MM.1S (cell line): ENCODE measurements around the gene C1orf21.
A peak's percentile ranks its signal among the peaks of the same experiment; 100 is the strongest.

Source experiments
- DNase-seq: peaks from one replicate; pipeline ENCODE4 v3.0.0-alpha.2; 2015
- H2AFZ ChIP-seq: fragments of 300-600 bp; sonication (generic); 2 replicates; pipeline ENCODE4 v1.6.0; 2016; ENCODE audit warnings: antibody characterized with exemption, low read length
- H3F3A ChIP-seq: fragments of 300-600 bp; sonication (generic); 2 replicates; pipeline ENCODE4 v1.6.1; 2016; ENCODE audit warnings: mild to moderate bottlenecking, antibody characterized with exemption, low read length, moderate library complexity, mixed read lengths; ENCODE audit not compliant: insufficient read depth
- H3K27ac ChIP-seq: fragments of 300-600 bp; sonication (generic); 2 replicates; pipeline ENCODE4 v1.5.1; 2016; ENCODE audit warnings: mild to moderate bottlenecking, low read length
- H3K27me3 ChIP-seq: fragments of 300-600 bp; sonication (generic); replicated peaks from 2 replicates; pipeline ENCODE4 v1.6.0; 2016; ENCODE audit warnings: low read length; ENCODE audit not compliant: insufficient read depth
- H3K36me3 ChIP-seq: fragments of 300-600 bp; sonication (generic); replicated peaks from 2 replicates; pipeline ENCODE4 v1.6.1; 2016; ENCODE audit warnings: mild to moderate bottlenecking, low read length, mixed read lengths; ENCODE audit not compliant: insufficient read depth
- H3K4me1 ChIP-seq: fragments of 300-600 bp; sonication (generic); 2 replicates; pipeline ENCODE4 v1.6.1; 2016; ENCODE audit warnings: low read length, mixed read lengths
- H3K4me2 ChIP-seq: fragments of 300-600 bp; sonication (generic); 2 replicates; pipeline ENCODE4 v1.6.0; 2016; ENCODE audit warnings: low read depth, low read length
- H3K4me3 ChIP-seq: fragments of 300-600 bp; sonication (generic); 2 replicates; pipeline ENCODE4 v1.5.1; 2016; ENCODE audit warnings: low read length, mixed read lengths
- H3K79me2 ChIP-seq: fragments of 300-600 bp; sonication (generic); 2 replicates; pipeline ENCODE4 v1.6.1; 2016; ENCODE audit warnings: mixed run types, low read length, mixed read lengths
- H3K9ac ChIP-seq: fragments of 300-600 bp; sonication (generic); 2 replicates; pipeline ENCODE4 v1.6.1; 2016; ENCODE audit warnings: low read length, mixed read lengths
- H3K9me2 ChIP-seq: fragments of 300-600 bp; sonication (generic); replicated peaks from 2 replicates; pipeline ENCODE4 v1.6.1; 2016; ENCODE audit warnings: mild to moderate bottlenecking, low read length, mixed read lengths; ENCODE audit not compliant: insufficient read depth
- H3K9me3 ChIP-seq: fragments of 300-600 bp; sonication (generic); replicated peaks from 2 replicates; pipeline ENCODE4 v1.6.1; 2016; ENCODE audit warnings: mild to moderate bottlenecking, low read length, mixed read lengths; ENCODE audit not compliant: insufficient read depth
- H4K20me1 ChIP-seq: fragments of 300-600 bp; sonication (generic); 2 replicates; pipeline ENCODE4 v1.6.1; 2016; ENCODE audit warnings: mild to moderate bottlenecking, low read length, moderate library complexity, mixed read lengths; ENCODE audit not compliant: insufficient read depth
- CTCF ChIP-seq: fragments of 300-600 bp; sonication (generic); IDR thresholded peaks from 2 replicates; pipeline ENCODE4 v1.5.1; 2016; ENCODE audit warnings: antibody characterized with exemption, low read length, mixed read lengths
- EZH2 ChIP-seq: fragments of 300-600 bp; sonication (generic); optimal IDR thresholded peaks from 2 replicates; pipeline ENCODE3; 2017; ENCODE audit warnings: low read depth, mild to moderate bottlenecking, antibody characterized with exemption, low read length, mixed read lengths
- EZH2phosphoT487 ChIP-seq: fragments of 300-600 bp; sonication (generic); IDR thresholded peaks from 2 replicates; pipeline ENCODE4 v1.6.1; 2018; ENCODE audit warnings: antibody characterized with exemption, low read length

C1orf21 gene

GRCh38 chr1:184494929-184495328, 108.1 kb downstream of the C1orf21 start:
- Histone ChIP-seq H3K4me3 (no peak overlapping the region), H3K9me2 (no peaks in the 10 kb centered on the region), H3F3A (peaks cover 32% of the 10 kb centered on the region), H3K79me2 (peaks cover 35% of the 10 kb centered on the region), H3K9me3 (no peaks in the 10 kb centered on the region), H3K27me3 (no peaks in the 10 kb centered on the region), H3K4me2 (peak overlapping the region; percentile 61), H4K20me1 (no peaks in the 10 kb centered on the region), H3K9ac (no peak overlapping the region), H3K27ac (peak overlapping the region; percentile 37; the same call in 1 of the 2 replicates), H3K4me1 (peaks cover 57% of the 10 kb centered on the region), H3K36me3 (no peaks in the 10 kb centered on the region), H2AFZ (no peak overlapping the region)
- TF ChIP-seq EZH2phosphoT487 (no peak), EZH2 (no peak), CTCF (no peak)
- peak; percentile 88 for DNase-seq

- no peak for DNase-seq
- Histone ChIP-seq H3K4me1 (peaks cover 33% of the 10 kb centered on the region), H3F3A (peaks cover 16% of the 10 kb centered on the region), H3K4me3 (no peak overlapping the region), H3K9me2 (no peaks in the 10 kb centered on the region), H3K4me2 (no peak overlapping the region), H3K36me3 (no peaks in the 10 kb centered on the region), H2AFZ (no peak overlapping the region), H3K79me2 (peaks cover 35% of the 10 kb centered on the region), H3K27me3 (no peaks in the 10 kb centered on the region), H4K20me1 (no peaks in the 10 kb centered on the region), H3K9me3 (no peaks in the 10 kb centered on the region), H3K9ac (no peak overlapping the region), H3K27ac (no peak overlapping the region)
- TF ChIP-seq EZH2: no peak
- no peak for TF ChIP-seq CTCF
- TF ChIP-seq EZH2phosphoT487: no peak
Observed at GRCh38 chr1:184497959-184498723, 111.3 kb downstream of the C1orf21 start.

- Histone ChIP-seq H3K4me2 (no peak overlapping the region), H3K36me3 (no peaks in the 10 kb centered on the region), H3K9me2 (no peaks in the 10 kb centered on the region), H3K27me3 (no peaks in the 10 kb centered on the region), H3F3A (peaks cover 6% of the 10 kb centered on the region), H3K4me1 (peaks cover 19% of the 10 kb centered on the region), H2AFZ (no peak overlapping the region), H3K9ac (no peak overlapping the region), H3K9me3 (no peaks in the 10 kb centered on the region), H3K27ac (no peak overlapping the region), H4K20me1 (no peaks in the 10 kb centered on the region), H3K4me3 (no peak overlapping the region), H3K79me2 (peaks cover 21% of the 10 kb centered on the region)
- TF ChIP-seq EZH2phosphoT487 (no peak), EZH2 (no peak), CTCF (no peak)
- no peak for DNase-seq
Observed at GRCh38 chr1:184499616-184500015, 112.8 kb downstream of the C1orf21 start.
